Activated naive CD4-positive, alpha-beta T cell treated with anti-CD3 and anti-CD28 coated beads for 36 hours (primary cell): ENCODE data around the gene UMAD1. TPM values are rescaled to one million over a fixed set of nuclear protein-coding genes. Genes with fewer than 3 reads are reported as not detected.

ENCODE experiments used
- CTCF ChIA-PET: fragments of 350-600 bp; sonication (Branson Sonifier 250); formaldehyde crosslinking; loops from one replicate; lab custom pipeline; 2021; ENCODE audit warnings: antibody characterized with exemption; lab: Charles Lee
- DNase-seq: peaks from one replicate; pipeline ENCODE4 v3.0.0-alpha.2; 2020
- H3K27ac Mint-ChIP-seq: one replicate; pipeline ENCODE4 v1.8.0; 2021; ENCODE audit warnings: mild to moderate bottlenecking, mixed read lengths
- H3K27me3 Mint-ChIP-seq: one replicate; pipeline ENCODE4 v1.8.0; 2021; ENCODE audit warnings: low read depth, mixed read lengths
- H3K36me3 Mint-ChIP-seq: one replicate; pipeline ENCODE4 v1.8.0; 2021; ENCODE audit warnings: low read depth, mixed read lengths
- H3K4me1 Mint-ChIP-seq: one replicate; pipeline ENCODE4 v1.8.0; 2021; ENCODE audit warnings: low read depth, mixed read lengths
- H3K4me3 Mint-ChIP-seq: one replicate; pipeline ENCODE4 v1.8.0; 2021; ENCODE audit warnings: mild to moderate bottlenecking, moderate library complexity, mixed read lengths
- H3K9me3 Mint-ChIP-seq: one replicate; pipeline ENCODE4 v1.8.0; 2021; ENCODE audit warnings: mixed read lengths
- intact Hi-C: fragments of 100-400 bp; cut with micrococcal nuclease; formaldehyde crosslinking; loops from one replicate; pipeline ENCODE4 v1.15.1; 2023
- total RNA-seq, 2 experiments: library from RNA; stranded (reverse); gene quantifications; one replicate each; pipeline ENCODE4 v1.2.3, GENCODE V29; 2021

The UMAD1 gene
- total RNA-seq, 2 experiments from 2014 or later, result 13.8 to 14.3 TPM

- DNase-seq, result no peak
- Mint-ChIP-seq H3K27me3 (no peaks in the 10 kb centered on the region), H3K36me3 (no peaks in the 10 kb centered on the region), H3K27ac (peak overlapping the region; percentile 76), H3K4me3 (peak overlapping the region; percentile 83), H3K9me3 (no peaks in the 10 kb centered on the region), H3K4me1 (peaks cover 34% of the 10 kb centered on the region)
- intact Hi-C loops, result loop anchor here (1.0 to 10.0 kb wide), 7 partner anchors 80 to 659 kb away; partner anchors contain the start of genes C1GALT1 and UMAD1
- CTCF ChIA-PET, result interaction anchor here (0.6 to 4.5 kb wide), 9 partner anchors 10 to 656 kb away, joined by 3 to 50 read pairs (median 4); no protein-coding TSS in a partner anchor
Observed at GRCh38 chr7:7761340-7761973, 120.9 kb downstream of the UMAD1 start.

- Mint-ChIP-seq H3K4me1 (peaks cover 34% of the 10 kb centered on the region), H3K9me3 (no peaks in the 10 kb centered on the region)
Observed at GRCh38 chr7:7761974-7762779, 121.6 kb downstream of the UMAD1 start.

GRCh38 chr7:7764520-7765396 lies 124.2 kb downstream of the UMAD1 start:
- H3K27ac Mint-ChIP-seq, result peak overlapping the region; percentile 46
- H3K36me3 Mint-ChIP-seq, result no peaks in the 10 kb centered on the region
- H3K4me1 Mint-ChIP-seq, result peaks cover 34% of the 10 kb centered on the region
- no peak for DNase-seq
- no peaks in the 10 kb centered on the region for H3K9me3 Mint-ChIP-seq
- CTCF ChIA-PET, result interaction anchor here (0.6 to 1.8 kb wide), 10 partner anchors 8 to 1545 kb away, joined by 3 to 10 read pairs (median 3); partner anchors contain the start of gene RPA3
- H3K4me3 Mint-ChIP-seq, result no peak overlapping the region
- no peaks in the 10 kb centered on the region for H3K27me3 Mint-ChIP-seq
- intact Hi-C loops, result loop anchor here (2.0 to 10.0 kb wide), 3 partner anchors 242 to 532 kb away; no protein-coding TSS in a partner anchor

More at GRCh38 chr7:7761974-7762779, 121.6 kb downstream of the UMAD1 start:
- Mint-ChIP-seq H3K4me3 (peak overlapping the region; percentile 83), H3K27me3 (no peaks in the 10 kb centered on the region), H3K27ac (peak overlapping the region; percentile 76), H3K36me3 (no peaks in the 10 kb centered on the region)
- CTCF ChIA-PET, result interaction anchor here (1.5 to 4.5 kb wide), 3 partner anchors 81 to 657 kb away, joined by 3 to 50 read pairs (median 8); no protein-coding TSS in a partner anchor
- DNase-seq, result no peak
- intact Hi-C loops, result loop anchor here (1.0 to 10.0 kb wide), 14 partner anchors 10 to 659 kb away; partner anchors contain the start of genes C1GALT1, GLCCI1 and UMAD1

- CTCF ChIA-PET, result interaction anchor here (0.7 to 1.7 kb wide), 4 partner anchors 11 to 1546 kb away, joined by 3 to 5 read pairs (median 3); no protein-coding TSS in a partner anchor
- no peak overlapping the region for H3K4me3 Mint-ChIP-seq
- H3K36me3 Mint-ChIP-seq, result no peaks in the 10 kb centered on the region
- no peaks in the 10 kb centered on the region for H3K27me3 Mint-ChIP-seq
- peaks cover 36% of the 10 kb centered on the region for H3K4me1 Mint-ChIP-seq
- no peak overlapping the region for H3K27ac Mint-ChIP-seq
- no peaks in the 10 kb centered on the region for H3K9me3 Mint-ChIP-seq
- intact Hi-C loops, result loop anchor here (2.0 to 10.0 kb wide), 2 partner anchors 341 to 531 kb away; no protein-coding TSS in a partner anchor
- no peak for DNase-seq
Observed at GRCh38 chr7:7765422-7765821, 124.9 kb downstream of the UMAD1 start.

GRCh38 chr7:7766671-7767070 lies 126.1 kb downstream of the UMAD1 start:
- DNase-seq, result no peak
- Mint-ChIP-seq H3K36me3 (no peaks in the 10 kb centered on the region), H3K9me3 (no peaks in the 10 kb centered on the region), H3K4me1 (peaks cover 37% of the 10 kb centered on the region), H3K4me3 (no peak overlapping the region), H3K27me3 (no peaks in the 10 kb centered on the region), H3K27ac (no peak overlapping the region)
- CTCF ChIA-PET, result interaction anchor here (0.9 kb wide), 1 partner anchor 8 kb away, joined by 3 read pairs; no protein-coding TSS in a partner anchor
- intact Hi-C loops, result loop anchor here (10.0 kb wide), 1 partner anchor 342 kb away; no protein-coding TSS in a partner anchor

GRCh38 chr7:7768977-7769709 lies 128.6 kb downstream of the UMAD1 start:
- no peaks in the 10 kb centered on the region for H3K9me3 Mint-ChIP-seq
- intact Hi-C loops, result loop anchor here (10.0 kb wide), 1 partner anchor 344 kb away; no protein-coding TSS in a partner anchor
- H3K27ac Mint-ChIP-seq, result no peak overlapping the region
- CTCF ChIA-PET, result interaction anchor here (1.1 kb wide), 1 partner anchor 71 kb away, joined by 3 read pairs; no protein-coding TSS in a partner anchor
- H3K27me3 Mint-ChIP-seq, result no peaks in the 10 kb centered on the region
- no peak for DNase-seq
- H3K36me3 Mint-ChIP-seq, result no peaks in the 10 kb centered on the region
- no peak overlapping the region for H3K4me3 Mint-ChIP-seq
- peaks cover 37% of the 10 kb centered on the region for H3K4me1 Mint-ChIP-seq

- intact Hi-C loops, result loop anchor here (10.0 kb wide), 1 partner anchor 345 kb away; no protein-coding TSS in a partner anchor
- DNase-seq, result no peak
- no peak overlapping the region for H3K4me3 Mint-ChIP-seq
- CTCF ChIA-PET, result interaction anchor here (1.1 kb wide), 1 partner anchor 72 kb away, joined by 3 read pairs; no protein-coding TSS in a partner anchor
- no peaks in the 10 kb centered on the region for H3K9me3 Mint-ChIP-seq
- H3K27me3 Mint-ChIP-seq, result no peaks in the 10 kb centered on the region
- peaks cover 33% of the 10 kb centered on the region for H3K4me1 Mint-ChIP-seq
- no peaks in the 10 kb centered on the region for H3K36me3 Mint-ChIP-seq
- no peak overlapping the region for H3K27ac Mint-ChIP-seq
Observed at GRCh38 chr7:7769710-7770627, 129.4 kb downstream of the UMAD1 start.

GRCh38 chr7:7771452-7771851 lies 130.9 kb downstream of the UMAD1 start:
- Mint-ChIP-seq H3K36me3 (no peaks in the 10 kb centered on the region), H3K27ac (no peak overlapping the region), H3K27me3 (no peaks in the 10 kb centered on the region), H3K9me3 (no peaks in the 10 kb centered on the region), H3K4me1 (peaks cover 28% of the 10 kb centered on the region), H3K4me3 (no peak overlapping the region)
- CTCF ChIA-PET, result interaction anchor here (1.1 to 1.5 kb wide), 2 partner anchors 11 to 90 kb away, joined by 3 to 5 read pairs; no protein-coding TSS in a partner anchor
- intact Hi-C loops, result no loop called here
- DNase-seq, result no peak

GRCh38 chr7:7772397-7772821 lies 131.9 kb downstream of the UMAD1 start:
- Mint-ChIP-seq H3K4me1 (peaks cover 28% of the 10 kb centered on the region), H3K27me3 (no peaks in the 10 kb centered on the region), H3K9me3 (no peaks in the 10 kb centered on the region), H3K36me3 (no peaks in the 10 kb centered on the region), H3K27ac (no peak overlapping the region), H3K4me3 (peak overlapping the region; percentile 69)
- CTCF ChIA-PET, result interaction anchor here (0.8 to 1.8 kb wide), 4 partner anchors 9 to 91 kb away, joined by 3 to 7 read pairs (median 4); no protein-coding TSS in a partner anchor
- peak; percentile 53 for DNase-seq
- intact Hi-C loops, result loop anchor here (1.0 to 2.0 kb wide), 10 partner anchors 10 to 404 kb away; partner anchors contain the start of gene GLCCI1
